ENCODE results near the gene DAAM2.

DNA sequence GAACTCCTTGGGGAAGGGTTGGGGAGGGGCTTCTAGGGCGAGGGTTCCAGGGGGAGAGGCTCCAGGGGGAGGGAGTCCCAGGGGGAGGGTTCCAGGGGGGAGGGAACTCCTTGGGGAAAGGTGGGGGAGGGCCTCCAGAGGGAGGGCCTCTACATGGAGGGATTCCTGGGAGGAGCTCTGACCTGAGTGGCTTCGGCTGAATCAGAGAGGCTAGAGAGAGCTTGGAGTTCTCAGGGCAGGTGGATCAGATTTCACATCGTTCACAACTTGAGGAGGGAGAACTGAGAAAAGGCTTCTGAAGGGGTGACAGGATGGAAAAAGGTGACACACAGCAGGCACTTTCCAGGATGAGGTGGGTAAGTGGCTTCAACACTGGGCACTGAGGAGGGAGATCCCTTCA, 49.1 kb downstream of the DAAM2 start:
- TF ChIP-seq POLR2A (IDR thresholded peaks at IDR 0.05; ENCODE audit: low read length) (no peak), GATA1 (IDR thresholded peaks at IDR 0.05; ENCODE audit: low read depth, low read length) (no peak)
